Stimulated activated naive CD8-positive, alpha-beta T cell treated with anti-CD3 and anti-CD28 coated beads, Interleukin-15, Interleukin-2, amounts not matched to agents 100 ng/mL and 50 ng/mL, for 24 hours (primary cell): ENCODE data around the gene ZSWIM3.
"Not testable (repeated sequence)": the region's sequence is repeated elsewhere in the genome, so short reads cannot be mapped to it uniquely, and the experiment has no call there.

ENCODE experiments used
- H3K27ac Mint-ChIP-seq: one replicate; pipeline ENCODE4 v1.8.0; 2021; ENCODE audit warnings: mild to moderate bottlenecking, mixed read lengths
- H3K27me3 Mint-ChIP-seq: one replicate; pipeline ENCODE4 v1.8.0; 2021; ENCODE audit warnings: mixed read lengths
- H3K36me3 Mint-ChIP-seq: one replicate; pipeline ENCODE4 v1.8.0; 2021; ENCODE audit warnings: low read depth, mixed read lengths
- H3K4me1 Mint-ChIP-seq: one replicate; pipeline ENCODE4 v1.8.0; 2021; ENCODE audit warnings: low read depth, mixed read lengths
- H3K4me3 Mint-ChIP-seq: one replicate; pipeline ENCODE4 v1.8.0; 2021; ENCODE audit warnings: mild to moderate bottlenecking, mixed read lengths
- H3K9me3 Mint-ChIP-seq: one replicate; pipeline ENCODE4 v1.8.0; 2021; ENCODE audit warnings: mixed read lengths

ZSWIM3 gene

GRCh38 chr20:45861221-45862075 is 4.0 kb downstream of the ZSWIM3 start:
- H3K4me3 Mint-ChIP-seq: no peak overlapping the region
- no peaks in the 10 kb centered on the region for H3K27me3 Mint-ChIP-seq
- peaks cover 20% of the 10 kb centered on the region for H3K4me1 Mint-ChIP-seq
- peaks cover 7% of the 10 kb centered on the region for H3K36me3 Mint-ChIP-seq
- H3K9me3 Mint-ChIP-seq: no peaks in the 10 kb centered on the region
- no peak overlapping the region for H3K27ac Mint-ChIP-seq

GRCh38 chr20:45863543-45864470 is 6.4 kb downstream of the ZSWIM3 start:
- Mint-ChIP-seq H3K27ac (no peak overlapping the region), H3K9me3 (no peaks in the 10 kb centered on the region), H3K4me3 (no peak overlapping the region), H3K27me3 (no peaks in the 10 kb centered on the region), H3K36me3 (peaks cover 7% of the 10 kb centered on the region), H3K4me1 (peaks cover 3% of the 10 kb centered on the region)

- Mint-ChIP-seq H3K4me1 (no peaks in the 10 kb centered on the region), H3K27me3 (no peaks in the 10 kb centered on the region), H3K27ac (no peak overlapping the region), H3K36me3 (no peaks in the 10 kb centered on the region), H3K4me3 (no peak overlapping the region), H3K9me3 (no peaks in the 10 kb centered on the region)
Measured at GRCh38 chr20:45866454-45866853, 9.0 kb downstream of the ZSWIM3 start.

- Mint-ChIP-seq H3K9me3 (no peaks in the 10 kb centered on the region), H3K27me3 (no peaks in the 10 kb centered on the region), H3K4me3 (no peak overlapping the region), H3K36me3 (peaks cover 2% of the 10 kb centered on the region), H3K27ac (no peak overlapping the region), H3K4me1 (no peaks in the 10 kb centered on the region)
Measured at GRCh38 chr20:45867136-45867818, 9.9 kb downstream of the ZSWIM3 start.

GRCh38 chr20:45867819-45868176 is 10.4 kb downstream of the ZSWIM3 start:
- no peaks in the 10 kb centered on the region for H3K4me1 Mint-ChIP-seq
- H3K27me3 Mint-ChIP-seq: no peaks in the 10 kb centered on the region
- H3K4me3 Mint-ChIP-seq: no peak overlapping the region
- no peaks in the 10 kb centered on the region for H3K9me3 Mint-ChIP-seq
- peaks cover 4% of the 10 kb centered on the region for H3K36me3 Mint-ChIP-seq
- H3K27ac Mint-ChIP-seq: no peak overlapping the region

GRCh38 chr20:45872626-45873025 is 15.2 kb downstream of the ZSWIM3 start:
- Mint-ChIP-seq H3K9me3 (no peaks in the 10 kb centered on the region), H3K4me3 (no peak overlapping the region), H3K36me3 (peaks cover 15% of the 10 kb centered on the region), H3K27ac (no peak overlapping the region), H3K4me1 (no peaks in the 10 kb centered on the region), H3K27me3 (no peaks in the 10 kb centered on the region)

GRCh38 chr20:45873409-45874103 is 16.1 kb downstream of the ZSWIM3 start:
- H3K4me1 Mint-ChIP-seq: no peaks in the 10 kb centered on the region
- H3K36me3 Mint-ChIP-seq: peaks cover 15% of the 10 kb centered on the region
- H3K27ac Mint-ChIP-seq: no peak overlapping the region
- H3K4me3 Mint-ChIP-seq: no peak overlapping the region
- no peaks in the 10 kb centered on the region for H3K27me3 Mint-ChIP-seq
- H3K9me3 Mint-ChIP-seq: no peaks in the 10 kb centered on the region

GRCh38 chr20:45874104-45874481 is 16.7 kb downstream of the ZSWIM3 start:
- peaks cover 15% of the 10 kb centered on the region for H3K36me3 Mint-ChIP-seq
- not testable (repeated sequence) for H3K9me3 Mint-ChIP-seq, H3K27ac Mint-ChIP-seq, H3K27me3 Mint-ChIP-seq, H3K4me1 Mint-ChIP-seq, H3K4me3 Mint-ChIP-seq

GRCh38 chr20:45874576-45874975 is 17.2 kb downstream of the ZSWIM3 start:
- H3K4me3 Mint-ChIP-seq: no peak overlapping the region
- peaks cover 15% of the 10 kb centered on the region for H3K36me3 Mint-ChIP-seq
- no peaks in the 10 kb centered on the region for H3K27me3 Mint-ChIP-seq
- H3K27ac Mint-ChIP-seq: no peak overlapping the region
- H3K4me1 Mint-ChIP-seq: no peaks in the 10 kb centered on the region
- H3K9me3 Mint-ChIP-seq: no peaks in the 10 kb centered on the region

GRCh38 chr20:45878076-45878761 is 20.8 kb downstream of the ZSWIM3 start:
- no peaks in the 10 kb centered on the region for H3K9me3 Mint-ChIP-seq
- H3K36me3 Mint-ChIP-seq: peaks cover 23% of the 10 kb centered on the region
- H3K4me3 Mint-ChIP-seq: no peak overlapping the region
- no peak overlapping the region for H3K27ac Mint-ChIP-seq
- peaks cover 23% of the 10 kb centered on the region for H3K4me1 Mint-ChIP-seq
- no peaks in the 10 kb centered on the region for H3K27me3 Mint-ChIP-seq

- peak within 1 kb of the TSS; percentile 85 for H3K4me3 Mint-ChIP-seq
- H3K27ac Mint-ChIP-seq: peak within 1 kb of the TSS; percentile 92
- H3K9me3 Mint-ChIP-seq: no peaks in the 10 kb centered on the region
- peaks cover 48% of the 10 kb centered on the region for H3K4me1 Mint-ChIP-seq
- H3K27me3 Mint-ChIP-seq: no peaks in the 10 kb centered on the region
- H3K36me3 Mint-ChIP-seq: peaks cover 35% of the 10 kb centered on the region
Measured at GRCh38 chr20:45880988-45881788, 23.8 kb downstream of the ZSWIM3 start, which contains the start of gene ZSWIM1. Gene ZSWIM1, plus strand, starts transcription at chr20:45881227. Its CDS starts 1,366 bp downstream, at chr20:45882593.

- Mint-ChIP-seq H3K27ac (peak overlapping the region; percentile 15), H3K9me3 (no peaks in the 10 kb centered on the region), H3K36me3 (peaks cover 26% of the 10 kb centered on the region), H3K4me3 (peak overlapping the region; percentile 63), H3K27me3 (no peaks in the 10 kb centered on the region), H3K4me1 (peaks cover 52% of the 10 kb centered on the region)
Measured at GRCh38 chr20:45882469-45883099, 25.2 kb downstream of the ZSWIM3 start.

- Mint-ChIP-seq H3K9me3 (no peaks in the 10 kb centered on the region), H3K36me3 (peaks cover 26% of the 10 kb centered on the region), H3K27ac (no peak overlapping the region), H3K4me1 (peaks cover 52% of the 10 kb centered on the region), H3K27me3 (no peaks in the 10 kb centered on the region), H3K4me3 (no peak overlapping the region)
Measured at GRCh38 chr20:45883100-45883469, 25.7 kb downstream of the ZSWIM3 start.
